HG02571 (cell line): ENCODE measurements around the gene MVD.

Source experiments
- ATAC-seq: cut with Tn5 transposase; IDR thresholded peaks from one replicate; pipeline ENCODE4 v1.9.1; 2021; ENCODE audit warnings: mild to moderate bottlenecking, moderate library complexity; ENCODE audit not compliant: unreplicated experiment

The MVD gene

GRCh38 chr16:88642881-88643643 lies 19.8 kb downstream of the MVD start:
- ATAC-seq = no peak

DNA sequence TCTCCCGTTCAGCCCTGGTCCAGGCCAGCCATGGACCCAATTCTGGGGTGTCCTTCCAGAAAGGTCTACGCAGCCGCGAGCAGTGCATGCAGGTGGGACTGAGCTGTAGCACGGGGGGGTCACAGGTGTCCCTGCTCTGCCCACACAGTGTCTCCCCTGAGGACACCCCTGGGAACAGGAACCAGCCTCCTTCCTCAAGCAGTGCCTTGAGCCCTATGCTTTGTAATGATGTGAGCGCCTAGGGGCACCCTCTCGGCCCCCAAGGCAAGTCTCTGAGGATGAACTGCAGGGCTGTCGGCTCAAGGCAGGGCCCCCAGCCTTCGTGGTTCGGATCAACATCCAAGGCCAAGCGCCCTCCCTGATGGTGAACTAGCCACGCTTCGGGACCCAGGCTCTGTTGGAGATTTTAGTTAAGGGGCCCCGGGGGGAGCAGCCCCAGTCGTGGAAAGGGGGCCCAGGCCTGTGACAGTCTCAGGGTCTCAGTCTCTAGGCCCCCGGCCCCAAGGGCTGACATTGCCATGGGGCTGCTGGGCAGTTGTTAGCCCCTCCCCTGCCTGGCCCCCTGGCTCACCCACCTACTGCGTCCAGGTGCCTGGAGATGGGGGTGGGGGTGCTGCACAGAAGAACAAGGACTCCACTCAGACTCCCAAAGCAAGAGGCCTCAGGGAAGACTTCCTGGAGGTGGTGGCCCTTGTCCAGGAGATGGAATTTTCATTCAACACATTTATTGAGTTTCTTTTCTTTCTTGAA lies 22.2 kb downstream of the MVD start:
- ATAC-seq = no peak

GRCh38 chr16:88640039-88640495 lies 22.8 kb downstream of the MVD start:
- ATAC-seq = no peak

DNA sequence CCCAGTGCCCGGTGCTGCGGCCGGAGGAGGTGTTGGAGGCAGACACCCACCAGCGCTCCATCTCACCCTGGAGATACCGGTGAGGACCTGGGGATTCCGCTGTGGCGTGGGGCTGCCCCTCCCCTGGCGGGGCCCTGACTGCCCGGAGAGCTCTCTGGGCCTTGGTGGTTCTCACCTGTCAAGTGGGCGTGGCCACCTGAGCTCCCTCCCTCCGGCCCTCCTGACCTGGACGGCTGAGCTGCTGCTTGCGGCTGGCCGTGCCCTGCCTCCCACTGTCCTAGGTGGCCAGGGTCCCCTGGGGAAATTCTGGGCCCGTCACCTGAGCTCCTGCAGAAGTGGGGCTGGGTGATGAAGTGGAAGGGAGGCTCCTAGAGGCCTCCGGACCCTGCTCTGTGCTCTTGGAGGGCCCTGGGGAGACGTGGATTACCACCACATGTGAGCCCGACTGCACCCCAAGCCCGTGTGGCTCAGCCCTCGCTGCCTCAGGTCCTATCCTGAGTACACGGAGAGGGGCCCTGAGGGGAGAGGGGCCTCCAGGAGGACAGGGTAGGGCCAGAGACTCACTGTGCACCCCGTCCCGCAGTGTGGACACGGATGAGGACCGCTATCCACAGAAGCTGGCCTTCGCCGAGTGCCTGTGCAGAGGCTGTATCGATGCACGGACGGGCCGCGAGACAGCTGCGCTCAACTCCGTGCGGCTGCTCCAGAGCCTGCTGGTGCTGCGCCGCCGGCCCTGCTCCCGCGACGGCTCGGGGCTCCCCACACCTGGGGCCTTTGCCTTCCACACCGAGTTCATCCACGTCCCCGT lies 23.5 kb downstream of the MVD start:
- ATAC-seq = no peak

- no peak for ATAC-seq
Observed at GRCh38 chr16:88638323-88639230, 24.3 kb downstream of the MVD start, which contains the start of gene IL17C. IL17C (plus strand) TSS chr16:88638572; CDS start chr16:88638642, 70 bp downstream.

GRCh38 chr16:88636488-88637265 lies 26.2 kb downstream of the MVD start:
- ATAC-seq = no peak

GRCh38 chr16:88635671-88636319 lies 27.1 kb downstream of the MVD start:
- no peak for ATAC-seq

DNA sequence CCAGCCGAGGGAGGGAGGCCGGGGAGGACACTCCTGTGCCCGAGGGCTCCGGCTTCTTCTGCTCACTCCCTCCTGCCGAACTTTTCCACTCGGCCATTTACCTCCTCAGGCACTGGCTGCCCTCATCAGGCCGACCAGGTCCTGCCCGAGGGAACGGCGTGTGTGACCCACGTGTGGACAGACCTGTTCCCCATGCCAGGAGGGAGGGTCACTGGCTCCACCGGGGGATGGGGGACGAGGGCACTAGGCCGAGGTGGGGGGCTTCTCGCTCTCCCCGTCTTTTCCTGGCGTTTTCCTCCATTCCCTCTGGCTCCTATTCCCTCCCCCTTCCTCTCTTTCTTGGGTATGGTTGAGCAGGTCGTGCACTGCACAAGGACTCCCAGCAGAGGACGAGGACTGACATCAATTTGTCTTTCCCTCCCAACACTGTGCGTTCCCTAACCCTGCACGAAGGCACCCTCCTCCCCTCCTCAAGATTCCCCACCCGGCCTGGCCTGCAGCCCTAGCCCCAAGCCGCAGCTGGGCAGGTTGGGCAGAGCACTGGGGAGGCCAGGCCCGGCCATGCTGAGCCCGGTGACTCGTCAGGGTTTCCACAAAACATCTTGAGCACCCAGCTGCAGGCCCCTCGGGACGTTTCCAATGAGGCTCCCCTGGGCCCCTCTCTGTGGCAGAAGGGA lies 27.8 kb downstream of the MVD start:
- no peak for ATAC-seq

GRCh38 chr16:88634141-88634993 lies 28.5 kb downstream of the MVD start:
- peak; percentile 44 for ATAC-seq

- no peak for ATAC-seq
Observed at GRCh38 chr16:88633684-88634140, 29.2 kb downstream of the MVD start.

GRCh38 chr16:88632587-88632930 lies 30.3 kb downstream of the MVD start:
- ATAC-seq = no peak

GRCh38 chr16:88631920-88632586 lies 30.8 kb downstream of the MVD start:
- no peak for ATAC-seq

DNA sequence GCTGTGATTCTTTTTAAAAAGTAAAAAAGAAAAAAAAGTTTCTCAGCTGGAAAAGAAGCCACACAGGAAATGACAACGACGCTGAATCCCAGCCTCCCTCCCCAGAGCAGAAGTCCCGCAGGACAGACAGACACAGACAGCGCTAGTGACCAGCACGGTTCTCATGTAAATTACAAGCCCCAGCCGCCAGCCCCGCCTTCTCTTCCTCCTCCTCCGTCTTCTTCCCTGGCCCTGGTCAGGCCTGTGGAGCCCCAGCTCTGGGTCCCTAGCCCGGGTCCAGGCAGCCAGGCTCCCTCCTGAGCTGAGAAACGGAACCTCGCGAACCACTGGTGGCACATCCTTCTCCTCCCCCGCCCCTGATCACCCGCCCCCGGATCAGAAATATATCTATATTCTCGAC lies 31.5 kb downstream of the MVD start:
- ATAC-seq = no peak

- ATAC-seq = no peak
Observed at GRCh38 chr16:88630941-88631340, 31.9 kb downstream of the MVD start.

DNA sequence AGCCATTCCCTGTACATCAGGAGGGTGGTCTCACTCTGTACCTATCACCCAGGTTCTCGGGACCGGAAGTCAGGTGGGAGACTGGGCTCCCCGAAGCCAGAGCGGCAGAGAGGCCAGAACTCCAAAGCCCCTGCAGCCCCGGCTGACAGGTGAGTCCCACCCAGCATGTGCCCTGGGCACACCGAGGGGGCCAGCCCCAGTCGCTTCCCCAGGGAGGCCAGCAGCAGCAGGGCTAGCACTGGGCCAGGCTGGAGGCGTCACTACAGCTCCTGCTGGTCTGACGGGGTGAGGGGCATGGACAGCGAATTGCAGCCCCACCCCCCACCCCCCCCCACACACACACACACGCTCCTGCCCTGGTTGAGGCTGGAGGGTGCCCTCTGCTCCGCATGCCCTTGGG lies 32.5 kb downstream of the MVD start:
- no peak for ATAC-seq

DNA sequence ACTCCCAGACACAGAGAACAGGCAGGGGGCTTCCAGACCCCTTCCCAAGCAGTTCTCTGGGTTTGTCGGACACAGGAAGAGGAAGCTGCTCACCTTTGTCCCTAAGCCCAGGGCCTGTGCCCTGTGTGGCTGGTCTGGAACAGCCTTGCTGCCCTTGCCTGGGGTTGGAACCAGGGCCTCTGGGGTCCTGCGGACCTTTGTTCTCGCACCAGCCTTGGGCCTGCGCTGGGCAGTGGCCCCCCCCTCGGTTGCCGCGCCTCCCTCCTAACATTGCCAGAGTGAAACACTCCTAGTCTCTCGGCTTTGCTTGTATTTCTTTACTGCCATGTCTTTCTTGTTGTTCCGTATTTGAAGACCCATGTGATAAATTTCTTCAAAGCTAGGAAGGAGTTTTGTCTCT lies 33.1 kb downstream of the MVD start:
- no peak for ATAC-seq

- no peak for ATAC-seq
Observed at GRCh38 chr16:88628512-88628974, 34.3 kb downstream of the MVD start.
